GM23338 (cell line): ENCODE results near the gene DYNLRB1.

ENCODE experiments used
- EZH2phosphoT487 ChIP-seq: fragments of 200-600 bp; sonication (generic); IDR thresholded peaks from one replicate; pipeline ENCODE4 v1.8.1; 2018; ENCODE audit warnings: antibody characterized with exemption; ENCODE audit not compliant: unreplicated experiment
- POLR2AphosphoS5 ChIP-seq: IDR thresholded peaks from 2 replicates; pipeline ENCODE4 v1.6.1; 2016; ENCODE audit warnings: antibody characterized with exemption, low read depth
- TF ChIP-seq, protein P1 (sequence below): IDR thresholded peaks from one replicate; pipeline ENCODE4 v1.6.1; 2018; ENCODE audit warnings: antibody characterized with exemption; ENCODE audit not compliant: unreplicated experiment
- TF ChIP-seq, protein P2 (sequence below), 2 experiments: fragments of 200-600 bp in 1 of 2; sonication (generic) in 1 of 2; conservative IDR thresholded peaks; 2 replicates each; pipeline versions ENCODE4 v1.5.1 to v1.6.1; 2016 to 2017; ENCODE audit warnings: antibody characterized with exemption in 2 of 2, low read depth in 2 of 2, mild to moderate bottlenecking in 2 of 2, moderate library complexity in 1 of 2

DNA sequence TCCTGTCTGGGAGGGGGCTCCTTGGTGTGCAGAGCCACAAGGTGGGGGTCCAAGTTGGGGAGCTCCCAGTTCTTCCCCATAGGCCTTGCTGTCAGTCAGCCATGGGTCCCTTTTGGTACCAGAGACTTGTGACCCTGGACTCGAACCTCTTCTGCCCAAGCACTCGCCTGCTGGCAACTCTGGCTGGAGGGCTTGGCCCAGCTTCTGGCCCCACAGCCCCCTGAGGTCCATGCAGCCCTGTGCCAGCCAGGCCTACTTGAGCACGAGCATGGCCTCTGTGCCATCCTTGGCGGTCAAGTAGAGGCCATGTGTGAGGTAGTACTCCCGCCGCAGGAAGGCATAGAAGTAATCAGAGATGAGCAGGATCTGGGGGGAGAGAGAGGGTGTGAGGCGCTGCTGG is 44.4 kb downstream of the DYNLRB1 start:
- TF ChIP-seq, protein P1, sequence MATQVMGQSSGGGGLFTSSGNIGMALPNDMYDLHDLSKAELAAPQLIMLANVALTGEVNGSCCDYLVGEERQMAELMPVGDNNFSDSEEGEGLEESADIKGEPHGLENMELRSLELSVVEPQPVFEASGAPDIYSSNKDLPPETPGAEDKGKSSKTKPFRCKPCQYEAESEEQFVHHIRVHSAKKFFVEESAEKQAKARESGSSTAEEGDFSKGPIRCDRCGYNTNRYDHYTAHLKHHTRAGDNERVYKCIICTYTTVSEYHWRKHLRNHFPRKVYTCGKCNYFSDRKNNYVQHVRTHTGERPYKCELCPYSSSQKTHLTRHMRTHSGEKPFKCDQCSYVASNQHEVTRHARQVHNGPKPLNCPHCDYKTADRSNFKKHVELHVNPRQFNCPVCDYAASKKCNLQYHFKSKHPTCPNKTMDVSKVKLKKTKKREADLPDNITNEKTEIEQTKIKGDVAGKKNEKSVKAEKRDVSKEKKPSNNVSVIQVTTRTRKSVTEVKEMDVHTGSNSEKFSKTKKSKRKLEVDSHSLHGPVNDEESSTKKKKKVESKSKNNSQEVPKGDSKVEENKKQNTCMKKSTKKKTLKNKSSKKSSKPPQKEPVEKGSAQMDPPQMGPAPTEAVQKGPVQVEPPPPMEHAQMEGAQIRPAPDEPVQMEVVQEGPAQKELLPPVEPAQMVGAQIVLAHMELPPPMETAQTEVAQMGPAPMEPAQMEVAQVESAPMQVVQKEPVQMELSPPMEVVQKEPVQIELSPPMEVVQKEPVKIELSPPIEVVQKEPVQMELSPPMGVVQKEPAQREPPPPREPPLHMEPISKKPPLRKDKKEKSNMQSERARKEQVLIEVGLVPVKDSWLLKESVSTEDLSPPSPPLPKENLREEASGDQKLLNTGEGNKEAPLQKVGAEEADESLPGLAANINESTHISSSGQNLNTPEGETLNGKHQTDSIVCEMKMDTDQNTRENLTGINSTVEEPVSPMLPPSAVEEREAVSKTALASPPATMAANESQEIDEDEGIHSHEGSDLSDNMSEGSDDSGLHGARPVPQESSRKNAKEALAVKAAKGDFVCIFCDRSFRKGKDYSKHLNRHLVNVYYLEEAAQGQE: no peak
- TF ChIP-seq, protein P2, sequence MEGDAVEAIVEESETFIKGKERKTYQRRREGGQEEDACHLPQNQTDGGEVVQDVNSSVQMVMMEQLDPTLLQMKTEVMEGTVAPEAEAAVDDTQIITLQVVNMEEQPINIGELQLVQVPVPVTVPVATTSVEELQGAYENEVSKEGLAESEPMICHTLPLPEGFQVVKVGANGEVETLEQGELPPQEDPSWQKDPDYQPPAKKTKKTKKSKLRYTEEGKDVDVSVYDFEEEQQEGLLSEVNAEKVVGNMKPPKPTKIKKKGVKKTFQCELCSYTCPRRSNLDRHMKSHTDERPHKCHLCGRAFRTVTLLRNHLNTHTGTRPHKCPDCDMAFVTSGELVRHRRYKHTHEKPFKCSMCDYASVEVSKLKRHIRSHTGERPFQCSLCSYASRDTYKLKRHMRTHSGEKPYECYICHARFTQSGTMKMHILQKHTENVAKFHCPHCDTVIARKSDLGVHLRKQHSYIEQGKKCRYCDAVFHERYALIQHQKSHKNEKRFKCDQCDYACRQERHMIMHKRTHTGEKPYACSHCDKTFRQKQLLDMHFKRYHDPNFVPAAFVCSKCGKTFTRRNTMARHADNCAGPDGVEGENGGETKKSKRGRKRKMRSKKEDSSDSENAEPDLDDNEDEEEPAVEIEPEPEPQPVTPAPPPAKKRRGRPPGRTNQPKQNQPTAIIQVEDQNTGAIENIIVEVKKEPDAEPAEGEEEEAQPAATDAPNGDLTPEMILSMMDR (conservative IDR thresholded peaks at IDR 0.05; ENCODE audit: low read depth in 2 of 2): no peak
- TF ChIP-seq POLR2AphosphoS5 (no peak), EZH2phosphoT487 (no peak)
